ENCODE measurements around the gene ZBTB46.
"Not testable (repeated sequence)": the region's sequence is repeated elsewhere in the genome, so short reads cannot be mapped to it uniquely, and the experiment has no call there.

The ZBTB46 gene

DNA sequence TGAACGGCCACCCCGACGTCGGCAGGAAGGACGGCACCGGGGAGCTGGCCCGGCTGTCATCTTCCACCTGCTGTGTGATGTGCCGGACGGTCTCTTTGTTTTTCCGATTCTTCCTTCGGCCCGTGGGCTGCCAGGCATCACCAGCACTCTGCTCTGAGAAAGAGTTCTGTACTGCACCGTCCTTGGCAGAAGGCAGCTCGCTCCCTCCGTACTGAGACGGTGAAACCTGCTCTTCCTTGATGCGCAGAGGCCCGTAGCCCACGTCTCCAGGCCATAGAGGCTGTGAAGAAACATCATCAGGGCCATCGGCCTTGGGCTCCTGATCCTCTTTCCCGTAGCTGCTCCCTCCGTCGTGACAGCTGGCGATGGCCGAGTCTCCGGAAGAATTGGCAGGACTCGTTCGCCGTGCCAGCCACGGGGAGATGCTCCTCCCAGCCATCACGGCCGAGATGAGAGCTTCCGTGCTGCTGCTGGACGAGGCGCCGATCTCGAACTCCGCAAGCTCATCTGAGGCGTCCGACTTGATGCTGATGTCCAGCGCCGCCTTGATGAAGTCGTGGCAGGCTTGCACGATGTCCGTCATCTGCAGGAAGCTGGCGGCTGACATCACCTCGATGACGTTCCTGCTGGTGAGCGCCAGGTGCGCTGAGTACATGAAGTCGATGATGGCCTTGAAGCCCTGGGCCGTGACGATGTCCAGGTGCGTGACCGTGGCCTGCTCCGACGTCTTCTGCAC, 41.1 kb downstream of the ZBTB46 start:
- DNase-seq (ENCODE audit: low read depth, low spot score): no peak

DNA sequence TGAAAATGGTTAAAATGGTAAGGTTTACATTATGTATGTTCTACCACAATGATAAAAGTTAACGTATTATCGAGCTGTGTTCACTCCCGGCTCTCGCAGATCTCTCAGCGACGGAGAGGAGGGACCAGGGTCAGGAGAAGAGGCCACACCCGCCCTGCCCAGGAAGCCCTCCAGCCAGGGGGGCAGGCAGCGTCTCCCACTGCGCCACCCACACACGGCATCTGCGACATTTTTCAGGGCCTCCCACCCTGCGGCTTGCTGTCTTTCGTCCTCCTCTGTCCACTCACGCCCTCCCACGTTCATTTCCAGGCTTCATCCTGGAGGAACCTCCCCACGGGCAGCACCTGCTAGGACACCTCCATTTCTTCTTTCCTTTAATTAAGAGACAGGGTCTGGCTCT, 43.3 kb downstream of the ZBTB46 start:
- DNase-seq (ENCODE audit: low read depth, low spot score): no peak

DNA sequence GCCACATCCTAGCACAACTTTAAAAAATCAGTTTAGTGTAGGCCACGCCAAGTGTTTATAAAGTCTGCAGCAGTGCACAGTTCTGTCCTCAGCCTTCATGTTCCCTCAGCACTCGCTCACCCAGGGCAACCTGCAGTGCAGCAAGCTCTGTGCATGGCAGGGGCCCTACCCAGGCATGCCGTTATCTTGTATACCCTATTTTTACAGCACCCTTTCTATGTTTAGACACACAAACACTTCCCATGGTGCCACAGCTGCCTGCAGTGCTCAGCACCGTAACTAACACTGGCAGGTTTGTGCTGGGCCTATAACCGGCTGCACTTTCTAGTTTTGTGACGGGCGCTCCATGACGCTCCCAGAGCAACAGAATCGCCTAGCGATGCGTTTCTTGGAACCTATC, 43.8 kb downstream of the ZBTB46 start:
- DNase-seq (ENCODE audit: low read depth, low spot score): no peak

DNA sequence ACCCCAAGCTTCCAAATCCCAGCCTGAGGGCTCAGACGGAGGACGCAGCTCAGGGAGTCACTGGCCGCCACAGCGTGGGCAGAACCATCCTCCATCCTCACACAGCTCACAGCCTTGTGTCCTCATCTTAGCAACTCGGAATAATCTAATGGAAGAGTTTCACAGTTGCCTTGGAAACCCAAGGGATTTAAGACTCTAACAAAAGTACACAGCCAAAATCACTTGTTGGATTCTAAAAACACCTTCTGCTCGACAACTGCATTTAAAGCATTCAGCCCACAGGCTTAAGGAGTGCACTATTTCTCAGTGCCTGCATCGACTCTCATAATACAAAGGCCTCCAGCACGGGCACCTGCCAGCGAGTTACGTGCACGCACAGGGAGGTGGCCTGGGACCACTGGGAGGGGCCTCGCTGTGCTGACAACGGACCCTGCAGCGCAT, 45.4 kb downstream of the ZBTB46 start:
- DNase-seq (ENCODE audit: low read depth, low spot score): no peak

DNA sequence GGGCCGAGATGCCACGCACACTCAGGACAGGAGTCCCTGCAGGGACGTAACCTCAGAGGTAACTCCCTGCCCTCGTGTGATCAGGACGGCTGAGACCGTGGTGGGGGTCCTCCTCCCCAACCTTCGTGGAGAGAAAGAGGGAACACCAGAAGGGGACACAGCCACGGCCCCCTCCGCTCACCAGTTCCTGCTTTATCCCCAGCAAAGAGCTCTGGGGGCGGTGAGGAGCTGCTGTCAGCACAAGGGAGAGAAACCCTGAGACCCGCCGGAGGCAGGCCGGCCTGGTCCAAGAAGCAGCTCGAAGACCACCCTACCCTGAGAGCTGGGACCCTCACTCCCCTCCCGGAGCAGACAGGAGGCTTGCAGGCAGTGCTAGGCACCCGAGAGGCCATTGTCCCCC, 47.1 kb downstream of the ZBTB46 start:
- no peak for DNase-seq (ENCODE audit: low read depth, low spot score)

DNA sequence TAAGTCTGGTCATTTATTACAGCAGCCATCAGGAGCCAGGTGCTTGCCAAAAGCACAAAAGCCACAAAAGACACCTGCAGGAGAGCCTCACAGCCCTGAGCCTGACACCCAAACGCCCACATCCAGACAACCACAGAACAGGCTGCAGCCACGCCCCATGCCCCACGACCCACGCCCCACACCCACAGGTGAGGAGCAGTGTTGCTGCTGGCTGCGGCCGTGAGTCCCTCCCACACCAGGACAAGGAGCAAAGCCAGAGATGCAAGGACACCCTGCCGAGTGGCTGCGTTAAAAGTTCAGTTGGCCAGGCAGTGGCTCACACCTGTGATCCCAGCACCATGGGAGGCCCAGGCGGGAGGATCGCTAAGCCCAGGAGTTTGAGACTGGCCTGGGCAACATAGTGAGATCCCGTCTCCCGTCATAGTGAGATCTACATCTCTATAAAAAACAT, 48.5 kb downstream of the ZBTB46 start:
- DNase-seq (ENCODE audit: low read depth, low spot score): no peak

DNA sequence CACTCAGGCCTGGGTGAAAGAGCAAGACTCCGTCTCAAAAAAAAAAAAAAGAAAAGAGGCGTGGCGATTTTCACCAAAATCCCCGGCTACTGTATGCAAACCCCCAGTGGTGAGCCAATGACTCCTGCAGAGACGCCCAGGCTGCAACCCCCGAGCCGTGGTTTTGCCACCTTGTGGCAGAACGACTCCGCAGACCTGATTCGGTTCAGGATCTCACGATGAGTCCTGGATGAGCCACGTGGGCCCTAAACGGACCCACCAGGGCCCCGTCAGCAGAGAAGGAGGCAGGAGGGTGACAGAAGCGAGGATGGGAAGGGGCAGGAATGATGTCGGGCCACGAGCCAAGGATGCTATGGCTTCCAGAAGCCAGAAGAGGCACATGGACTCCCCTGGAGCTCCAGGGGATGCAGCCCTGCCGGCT, 49.0 kb downstream of the ZBTB46 start:
- DNase-seq (ENCODE audit: low read depth, low spot score): no peak

DNA sequence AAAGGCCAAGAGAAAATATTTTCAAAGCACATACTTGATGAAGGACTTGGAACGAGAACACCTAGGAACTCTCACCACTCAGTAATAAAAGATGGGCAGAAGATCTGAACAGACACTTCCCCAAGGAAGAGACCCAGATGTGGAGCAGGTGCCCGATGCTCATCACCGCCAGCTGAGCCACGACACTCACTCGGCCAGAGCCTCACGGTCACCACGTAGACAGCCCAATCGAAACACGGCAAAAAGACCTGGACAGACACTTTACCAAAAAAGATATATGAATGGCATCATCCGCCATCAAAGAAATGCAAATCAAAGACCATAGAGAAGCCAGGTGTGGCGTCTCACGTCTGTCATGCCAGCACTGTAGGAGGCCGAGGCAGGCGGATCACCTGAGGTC, 49.9 kb downstream of the ZBTB46 start:
- DNase-seq (ENCODE audit: low read depth, low spot score): no peak

DNA sequence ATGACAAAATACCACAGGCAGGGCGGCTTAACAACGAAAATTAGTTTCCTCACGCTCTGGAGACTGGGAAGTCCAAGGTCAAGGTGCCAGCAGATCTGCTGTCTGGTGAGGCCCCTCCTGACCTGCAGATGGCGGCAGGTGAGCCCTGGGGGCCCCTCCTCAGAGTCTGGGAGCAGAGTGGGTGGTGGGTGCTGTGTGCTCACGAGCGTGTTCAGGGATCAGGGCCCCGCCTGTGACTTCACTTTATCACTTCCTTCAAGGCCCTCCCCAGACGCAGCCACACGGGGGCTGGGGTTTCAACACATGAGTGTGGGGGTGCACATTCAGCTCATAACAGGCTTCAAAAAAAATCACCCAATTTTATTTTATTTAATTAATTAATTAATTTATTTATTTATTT, 52.2 kb downstream of the ZBTB46 start:
- no peak for DNase-seq (ENCODE audit: low read depth, low spot score)

DNA sequence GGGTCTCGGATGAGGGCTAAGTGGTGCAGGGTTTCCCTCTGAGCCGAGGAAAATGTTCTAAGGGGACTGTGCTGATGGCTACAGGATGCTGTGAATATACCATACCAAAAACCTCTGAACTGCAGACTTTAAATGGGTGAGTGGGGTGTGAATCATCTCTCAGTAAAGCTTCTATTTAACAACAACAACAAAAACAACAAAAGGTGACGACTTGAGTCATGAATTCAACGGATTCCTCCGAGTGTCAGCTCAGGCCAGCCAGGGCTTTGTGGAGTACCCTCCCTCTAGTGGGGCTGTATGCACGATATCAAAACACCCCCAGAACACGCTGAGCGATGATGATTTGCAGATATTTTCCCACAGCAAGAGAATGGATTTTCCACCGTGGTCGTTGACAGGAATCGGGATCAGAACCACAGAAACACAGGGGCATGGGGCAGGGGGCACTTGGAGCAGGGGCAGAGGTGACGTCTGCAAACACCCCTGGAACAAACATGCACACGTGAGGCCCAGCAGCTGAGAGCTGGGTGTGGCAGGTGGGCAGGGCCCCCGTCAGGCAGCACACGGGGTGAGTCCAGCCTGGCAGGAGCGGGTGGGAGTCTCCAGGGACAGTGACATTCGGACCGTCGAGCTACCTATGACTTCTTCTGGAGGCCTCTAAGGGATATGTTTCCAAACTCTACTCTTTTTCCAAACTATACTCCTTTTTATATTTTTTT, 52.9 kb downstream of the ZBTB46 start:
- no peak for DNase-seq (ENCODE audit: low read depth, low spot score)

DNA sequence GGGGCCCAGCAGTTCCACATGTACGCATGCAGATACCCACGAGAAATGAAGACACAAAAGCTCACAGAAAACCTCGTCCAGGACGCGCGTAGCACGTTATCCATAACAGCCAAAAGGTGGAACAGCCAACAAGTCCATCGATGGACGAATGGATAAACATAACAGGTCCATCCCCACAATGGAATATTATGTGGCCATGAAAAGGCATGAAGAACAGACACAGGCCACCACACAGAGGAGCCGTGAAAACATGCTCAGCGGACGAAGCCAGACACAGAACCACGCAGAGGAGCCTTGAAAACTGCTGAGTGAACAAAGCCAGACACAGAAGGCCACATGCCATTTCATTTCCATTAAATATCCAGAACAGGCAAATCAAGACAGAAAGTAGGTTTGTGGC, 53.5 kb downstream of the ZBTB46 start:
- DNase-seq (ENCODE audit: low read depth, low spot score): no peak

DNA sequence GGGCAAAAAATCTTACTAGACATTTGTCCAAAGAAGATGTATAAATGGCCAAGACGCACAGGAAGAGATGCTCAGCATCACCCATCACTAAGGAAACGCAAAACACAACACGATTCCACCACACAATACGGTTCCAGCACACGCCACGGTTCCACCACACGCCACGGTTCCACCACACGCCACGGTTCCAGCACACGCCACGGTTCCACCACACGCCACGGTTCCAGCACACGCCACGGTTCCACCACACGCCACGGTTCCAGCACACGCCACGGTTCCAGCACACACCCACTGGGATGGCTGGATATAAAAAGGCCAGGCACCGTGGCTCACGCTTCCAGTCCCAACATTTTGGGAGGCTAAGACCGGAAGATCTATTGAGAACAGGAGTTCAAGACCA, 54.2 kb downstream of the ZBTB46 start:
- DNase-seq (ENCODE audit: low read depth, low spot score): not testable (repeated sequence)

DNA sequence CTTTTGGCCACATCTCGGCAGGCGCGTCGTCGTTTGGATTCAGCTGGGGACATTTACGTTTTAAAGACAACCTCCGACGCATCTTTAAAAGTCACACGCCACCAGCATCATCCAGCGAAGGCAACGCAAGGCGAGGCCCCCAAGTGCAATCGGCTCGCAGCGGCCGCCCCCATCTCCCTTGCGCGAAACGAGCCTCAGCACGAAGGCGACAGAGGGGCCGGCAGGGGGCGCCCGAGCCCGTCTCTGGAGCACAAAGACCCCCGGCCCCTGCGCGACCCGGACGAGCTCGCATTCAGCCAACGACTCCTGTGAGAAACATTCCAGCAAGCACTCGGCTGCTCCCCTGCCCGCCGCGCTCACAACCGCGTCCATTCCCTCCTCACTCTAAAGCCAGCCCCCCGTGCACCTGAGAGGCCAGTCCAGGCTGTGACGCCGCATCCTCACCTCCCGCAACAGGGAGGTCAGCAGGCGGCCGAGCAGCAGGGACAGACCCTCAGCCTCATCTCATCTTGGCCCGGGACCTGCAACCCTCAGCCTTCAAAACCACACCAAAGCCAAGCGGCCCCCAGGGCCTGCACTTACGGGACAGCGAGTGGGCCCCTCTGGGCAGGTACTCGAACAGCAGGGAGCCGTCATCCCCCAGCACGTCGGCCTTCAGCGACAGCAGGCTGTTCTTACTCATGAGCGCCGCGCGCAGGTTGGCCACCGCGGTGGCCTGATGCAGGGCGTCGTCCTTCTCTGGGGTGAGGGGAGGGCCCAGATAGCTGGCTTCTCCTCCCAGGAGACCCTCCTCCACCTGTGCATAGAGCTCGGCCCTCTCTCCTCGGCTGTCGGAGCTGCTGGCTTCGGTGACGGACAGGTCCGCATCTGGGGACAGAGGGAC, 55.7 kb downstream of the ZBTB46 start:
- DNase-seq (ENCODE audit: low read depth, low spot score): no peak

DNA sequence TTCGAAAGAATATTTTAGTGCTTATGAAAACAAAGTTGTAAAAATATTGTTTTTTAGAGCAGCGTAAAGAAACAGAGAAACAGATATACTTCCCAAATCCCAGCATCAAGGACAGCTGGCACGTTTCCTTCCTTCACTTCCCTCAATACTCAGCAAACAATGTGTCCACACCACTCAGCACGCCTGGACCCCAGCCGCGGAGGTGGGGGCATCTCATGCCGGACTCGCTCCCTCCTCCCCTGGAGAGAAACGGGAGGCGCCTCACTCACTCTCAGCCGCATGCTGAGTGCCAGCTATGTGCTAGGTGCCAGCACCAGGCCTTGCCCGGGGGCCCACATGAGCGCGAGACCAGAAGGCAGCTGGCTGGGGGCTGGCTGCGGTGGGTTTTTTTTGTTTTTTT, 56.8 kb downstream of the ZBTB46 start:
- DNase-seq (ENCODE audit: low read depth, low spot score): no peak

DNA sequence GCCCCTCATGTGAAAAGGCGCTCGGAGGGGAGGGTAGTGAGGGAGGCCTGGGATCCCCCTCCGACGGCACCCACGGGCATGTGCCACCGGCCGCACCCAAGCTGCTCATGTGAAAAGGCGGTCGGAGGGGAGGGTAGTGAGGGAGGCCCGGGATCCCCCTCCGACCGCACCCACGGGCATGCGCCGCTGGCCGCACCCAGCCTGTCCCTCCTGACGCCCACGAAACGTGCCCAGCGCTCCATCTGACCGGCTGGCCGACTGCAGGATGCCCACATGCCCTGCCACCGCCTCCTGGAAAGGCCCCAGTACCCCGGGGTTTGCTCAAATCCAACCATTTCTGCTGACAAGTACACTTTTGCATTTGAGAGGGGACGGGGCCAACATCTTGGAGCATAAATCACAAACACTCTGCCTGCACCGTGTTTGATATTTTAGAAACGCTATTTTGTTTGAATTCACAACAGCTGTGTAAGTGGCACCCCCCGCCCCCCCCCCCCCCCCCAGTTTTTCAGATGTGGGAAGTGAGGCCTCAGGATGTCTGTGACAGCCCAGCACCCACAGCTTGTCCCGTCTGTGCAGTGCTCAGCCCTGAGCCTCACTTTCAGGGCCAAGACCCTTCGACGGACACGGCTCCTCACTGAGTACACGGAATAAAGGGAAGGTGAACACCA, 57.4 kb downstream of the ZBTB46 start:
- no peak for DNase-seq (ENCODE audit: low read depth, low spot score)

DNA sequence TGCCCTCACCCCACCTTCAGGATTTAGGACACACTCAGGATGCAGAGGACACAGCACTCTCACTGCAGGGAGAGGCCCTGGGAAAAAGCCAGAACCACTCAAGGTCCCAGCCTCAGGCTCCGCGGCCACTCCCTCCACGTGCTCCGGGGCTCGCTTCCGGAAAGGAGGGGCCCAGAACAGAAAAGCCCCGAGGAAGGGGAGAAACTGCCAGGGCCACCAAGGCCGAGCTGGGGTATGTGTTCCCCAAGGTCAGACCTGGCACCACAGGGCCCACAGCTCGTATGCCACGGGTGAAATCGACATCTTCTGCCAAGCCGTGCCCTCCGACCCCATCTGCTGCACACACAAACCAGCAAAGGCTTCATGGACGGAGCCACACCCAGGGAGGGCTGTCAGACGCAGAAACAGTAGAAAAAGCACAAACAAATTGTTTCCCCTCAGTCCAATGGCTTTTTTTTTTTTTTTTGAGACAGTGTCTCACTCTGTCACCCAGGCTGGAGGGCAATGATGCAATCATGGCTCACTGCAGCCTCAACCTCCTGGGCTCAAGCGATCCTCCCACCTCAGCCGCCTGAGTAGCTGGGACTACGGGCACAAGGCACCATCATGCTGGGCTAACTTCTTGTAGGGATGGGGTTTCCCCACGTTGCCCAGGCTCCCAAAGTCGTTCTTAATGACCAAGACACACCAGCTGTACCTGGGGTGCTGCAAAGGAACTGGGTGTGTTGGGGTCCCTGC, 58.1 kb downstream of the ZBTB46 start:
- DNase-seq (ENCODE audit: low read depth, low spot score): no peak

DNA sequence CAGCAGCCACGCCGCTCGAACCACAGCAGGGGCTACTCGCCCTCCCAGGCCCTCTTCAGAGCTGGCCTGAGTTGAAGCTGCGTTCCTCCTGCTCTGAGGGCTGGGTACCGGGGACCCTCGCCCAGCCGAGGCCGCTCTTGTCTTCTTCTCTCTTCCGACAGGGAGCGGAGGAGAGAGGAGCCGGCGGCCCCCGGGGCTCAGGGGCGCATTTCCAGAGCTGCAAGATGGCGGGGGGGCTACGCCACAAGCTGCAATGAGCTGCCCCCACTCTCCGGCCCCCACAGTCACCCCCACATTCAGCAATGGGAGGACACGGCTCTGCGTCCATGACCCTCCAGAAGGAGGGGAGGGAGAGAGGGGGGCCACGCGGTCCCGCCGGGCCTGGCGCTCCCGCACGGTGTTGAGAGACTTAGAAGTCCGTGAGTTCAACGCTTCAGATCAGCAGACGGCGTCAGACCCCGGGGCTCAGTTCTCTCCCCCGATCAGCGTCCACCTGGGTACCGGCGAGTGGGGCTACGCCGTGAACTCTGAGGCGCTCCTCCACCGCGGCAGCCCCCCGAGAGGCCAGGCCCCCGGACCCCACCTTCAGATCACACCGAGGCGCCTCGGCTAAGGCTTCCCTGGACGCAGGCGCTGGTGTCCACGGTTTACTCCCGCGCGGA, 59.9 kb downstream of the ZBTB46 start:
- DNase-seq (ENCODE audit: low read depth, low spot score): no peak

DNA sequence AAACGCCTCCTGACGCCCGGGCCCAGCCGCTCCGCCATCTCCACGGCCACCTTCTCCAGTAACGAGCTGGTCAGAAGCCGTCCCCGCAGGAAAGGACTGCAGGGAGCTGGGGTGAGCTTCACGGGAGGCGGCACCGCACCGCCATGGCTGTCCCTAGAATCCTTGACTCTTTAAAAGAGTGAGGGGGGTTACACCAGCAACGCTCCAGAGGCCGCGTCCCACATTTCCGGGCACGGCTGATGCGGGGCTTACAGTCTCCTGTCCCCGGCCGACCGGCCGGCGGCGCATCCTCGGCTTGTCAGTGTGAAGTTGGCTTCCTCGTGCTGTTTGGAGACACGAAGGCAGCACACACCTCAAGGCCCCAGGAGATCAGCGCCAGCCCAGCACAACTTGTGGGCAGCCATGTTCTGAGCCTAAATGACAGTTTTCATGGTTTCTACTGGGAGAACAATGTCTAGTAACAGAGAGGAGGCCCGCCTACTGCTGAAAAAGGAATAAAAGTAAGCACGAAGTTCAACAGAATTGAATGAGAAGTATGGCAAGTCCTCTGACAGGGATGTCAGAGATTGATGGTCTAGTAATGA, 61.1 kb downstream of the ZBTB46 start:
- no peak for DNase-seq (ENCODE audit: low read depth, low spot score)

DNA sequence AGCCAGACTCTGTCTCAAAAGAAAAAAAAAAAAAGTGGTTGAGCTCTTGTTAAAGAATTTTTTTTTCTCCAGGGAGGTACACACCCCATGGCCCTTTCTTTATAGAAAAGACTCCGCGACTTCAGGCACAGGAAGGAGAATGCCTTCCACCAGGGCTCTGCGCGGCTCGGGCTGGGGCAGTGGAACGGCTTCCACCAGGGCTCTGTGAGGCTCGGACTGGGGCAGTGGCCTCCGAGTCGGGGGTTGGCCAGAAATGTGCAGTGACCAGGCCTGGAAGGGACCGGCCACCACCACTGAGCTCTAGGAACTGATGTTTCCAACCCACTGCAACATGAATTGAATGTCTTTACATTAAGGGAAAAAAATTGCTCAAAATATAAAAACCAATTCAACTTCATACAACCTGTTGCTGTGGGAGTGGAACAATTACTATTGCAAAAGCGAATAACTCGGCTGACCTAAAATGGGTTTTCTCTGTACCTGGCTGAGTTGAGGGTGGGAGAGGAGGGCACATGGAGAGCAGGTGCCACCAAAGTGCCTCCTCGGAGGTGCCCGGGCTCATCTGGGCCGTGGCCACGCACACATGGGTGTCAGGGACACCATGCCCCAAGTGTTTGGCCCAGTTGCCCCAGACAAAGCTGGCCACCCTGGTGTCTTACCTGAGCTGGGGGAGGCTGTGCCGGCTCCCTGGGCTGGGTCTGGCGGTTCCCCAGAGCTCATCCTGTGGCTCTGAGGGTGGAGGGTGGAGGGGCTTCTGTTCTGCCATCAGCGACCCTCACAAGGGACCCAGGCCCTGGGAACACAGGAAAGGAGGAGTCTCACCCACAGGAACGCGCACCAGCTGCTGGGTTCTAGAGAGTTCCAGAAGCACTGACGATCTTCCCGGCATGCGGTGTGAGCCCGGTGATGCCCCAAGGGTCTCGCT, 62.2 kb downstream of the ZBTB46 start:
- DNase-seq (ENCODE audit: low read depth, low spot score): no peak

All from iPS DF 19.7 (cell line).